GM23248 (cell line): ENCODE measurements around the gene ZNF598.

ENCODE experiments used
- EZH2 ChIP-seq: fragments of 200-600 bp; sonication (generic); IDR thresholded peaks from 2 replicates; pipeline ENCODE4 v1.6.1; 2018; ENCODE audit warnings: antibody characterized with exemption, mild to moderate bottlenecking; ENCODE audit not compliant: insufficient read depth, poor library complexity, severe bottlenecking
- EZH2phosphoT487 ChIP-seq: fragments of 200-600 bp; sonication (generic); IDR thresholded peaks from 2 replicates; pipeline ENCODE4 v1.6.1; 2018; ENCODE audit warnings: antibody characterized with exemption, moderate library complexity, mild to moderate bottlenecking, low read depth; ENCODE audit not compliant: insufficient read depth

GRCh38 chr16:2034696-2035430, 25.2 kb upstream of the ZNF598 start:
- TF ChIP-seq EZH2phosphoT487 (no peak), EZH2 (no peak)
